Transverse colon (tissue), 4 donors: ENCODE measurements around the gene MCUR1. TPM values are rescaled to one million over a fixed set of nuclear protein-coding genes. Genes with fewer than 3 reads are reported as not detected.

ENCODE experiments used
- DNase-seq: peaks from one replicate; pipeline ENCODE4 v3.0.0-alpha.2; 2019
- H3K27ac ChIP-seq, 4 donors: fragments of 200-600 bp; sonication (generic); 2 replicates each; pipeline ENCODE4 v1.5.1; 2016 to 2018; ENCODE audit warnings: inconsistent platforms in 4 of 4
- H3K27me3 ChIP-seq: fragments of 200-600 bp; sonication (generic); 2 replicates; pipeline ENCODE4 v1.5.1; 2017; ENCODE audit warnings: inconsistent platforms
- H3K36me3 ChIP-seq, 4 donors: fragments of 200-600 bp; sonication (generic); 2 replicates each; pipeline ENCODE4 v1.5.1; 2017 to 2019; ENCODE audit warnings: inconsistent platforms in 4 of 4
- H3K4me1 ChIP-seq, 4 donors: fragments of 200-600 bp; sonication (generic); 2 replicates each; pipeline ENCODE4 v1.5.1; 2017 to 2020; ENCODE audit warnings: inconsistent platforms in 4 of 4
- H3K4me3 ChIP-seq, 4 donors: fragments of 200-600 bp; sonication (generic); 1 replicate in 1 of 4; 2 replicates in 3 of 4; pipeline versions ENCODE4 v1.5.1 to v1.6.1; 2017 to 2019; ENCODE audit warnings: inconsistent platforms in 4 of 4
- H3K9me3 ChIP-seq, 2 donors: fragments of 200-600 bp; sonication (generic); 2 replicates each; pipeline ENCODE4 v1.5.1; 2017 to 2019; ENCODE audit warnings: inconsistent platforms in 2 of 2
- CTCF ChIP-seq, 5 experiments: fragments of 200-600 bp in 3 of 5; fragments of 450-650 bp in 2 of 5; sonication (generic) in 3 of 5; IDR thresholded peaks; 1 replicate in 2 of 5; 2 replicates in 3 of 5; pipeline ENCODE4 v1.5.1; 2016 to 2017; ENCODE audit warnings: antibody characterized with exemption in 5 of 5, inconsistent platforms in 3 of 5, mild to moderate bottlenecking in 2 of 5, moderate library complexity in 1 of 5
- EP300 ChIP-seq: sonication (generic); formaldehyde crosslinking; IDR thresholded peaks from one replicate; pipeline ENCODE4 v1.6.1; 2017; ENCODE audit warnings: antibody characterized with exemption, low read depth
- POLR2A ChIP-seq: fragments of 450-650 bp; IDR thresholded peaks from one replicate; pipeline ENCODE4 v1.6.1; 2016; ENCODE audit warnings: antibody characterized with exemption, mild to moderate bottlenecking, moderate library complexity
- POLR2AphosphoS5 ChIP-seq, 3 donors: sonication (generic); formaldehyde crosslinking; IDR thresholded peaks; one replicate each; pipeline ENCODE4 v1.6.1; 2016; ENCODE audit warnings: antibody characterized with exemption in 3 of 3
- whole genome bisulfite sequencing, 2 donors: methylation state at CpG; one replicate each; pipeline ENCODE4 v1.1.5; 2018; ENCODE audit warnings: low coverage in 1 of 2; 5-methylcytosine and 5-hydroxymethylcytosine counted together
- in situ Hi-C, 4 donors: fragments of 200-750 bp; cut with MboI; loops; one replicate each; pipeline versions ENCODE4 v1.15.0 to v1.15.1; 2017; ENCODE audit warnings: low sequenced_read_pairs in 3 of 4, low pct_ligation_motif_present in 1 of 4, low pct_unique_long_range_greater_than_20kb in 1 of 4
- intact Hi-C: fragments of 100-400 bp; cut with DNase I; formaldehyde crosslinking; loops from one replicate; pipeline ENCODE4 v1.15.1; 2023; ENCODE audit warnings: low total_unique reads
- total RNA-seq, 4 donors: library from RNA; depleted of rRNA; stranded (reverse); fragments of >200 nt; gene quantifications; one replicate each; pipeline ENCODE4 v1.1.0, GENCODE V29; 2016

The MCUR1 gene
- total RNA-seq, 4 donors from 2014 or later = 25.7 to 58.7 (median 31.1) TPM

GRCh38 chr6:13812359-13812642, 2.1 kb downstream of the MCUR1 start:
- in situ Hi-C loops = no loop called here
- intact Hi-C loops = no loop called here
- H3K9me3 ChIP-seq = no peaks in the 10 kb centered on the region
- peak overlapping the region; percentile 97 to 99 (median 98) for H3K27ac ChIP-seq
- H3K27me3 ChIP-seq = no peaks in the 10 kb centered on the region
- peaks cover 26 to 44% (median 34%) of the 10 kb centered on the region in 4 donors for H3K4me1 ChIP-seq
- WGBS, 2 donors = 95 to 100% methylated on average over 4 to 5 of the region's 5 CpGs
- no peak for DNase-seq
- H3K4me3 ChIP-seq = no peak overlapping the region
- TF ChIP-seq EP300 (no peak), POLR2A (no peak), CTCF (IDR thresholded peaks at IDR 0.05) (no peak), POLR2AphosphoS5 (IDR thresholded peaks at IDR 0.05) (no peak)
- no peaks in the 10 kb centered on the region for H3K36me3 ChIP-seq

GRCh38 chr6:13811627-13812358, 2.6 kb downstream of the MCUR1 start:
- peaks cover 26 to 44% (median 34%) of the 10 kb centered on the region in 4 donors for H3K4me1 ChIP-seq
- WGBS, 2 donors = 60 to 64% methylated on average over 3 to 8 of the region's 8 CpGs
- H3K27ac ChIP-seq = peak overlapping the region; percentile 97 to 99 (median 98)
- H3K27me3 ChIP-seq = no peaks in the 10 kb centered on the region
- no peak overlapping the region for H3K4me3 ChIP-seq
- TF ChIP-seq POLR2A (peak; percentile 44), CTCF (IDR thresholded peaks at IDR 0.05) (peak in 1 of 5 experiments; percentile 18), EP300 (no peak), POLR2AphosphoS5 (IDR thresholded peaks at IDR 0.05) (peak in 2 of 3 donors; percentile 64 to 70)
- peak; percentile 48 for DNase-seq
- peaks cover 0 to 1% (median under 1%) of the 10 kb centered on the region in 4 donors for H3K36me3 ChIP-seq
- in situ Hi-C loops = no loop called here
- H3K9me3 ChIP-seq = no peaks in the 10 kb centered on the region
- intact Hi-C loops = no loop called here

GRCh38 chr6:13810688-13811446, 3.5 kb downstream of the MCUR1 start:
- Histone ChIP-seq H3K9me3 (no peaks in the 10 kb centered on the region), H3K36me3 (peaks cover 0 to 11% (median 2%) of the 10 kb centered on the region in 4 donors), H3K27me3 (no peaks in the 10 kb centered on the region), H3K4me1 (peaks cover 26 to 44% (median 34%) of the 10 kb centered on the region in 4 donors), H3K4me3 (no peak overlapping the region), H3K27ac (peak overlapping the region; percentile 97 to 99 (median 98))
- WGBS, 2 donors = 33 to 38% methylated on average over 3 of the region's 3 CpGs
- in situ Hi-C loops (no loop called here), intact Hi-C loops (no loop called here)
- no peak for DNase-seq
- TF ChIP-seq POLR2A = peak; percentile 32
- TF ChIP-seq EP300 = no peak
- TF ChIP-seq POLR2AphosphoS5 (IDR thresholded peaks at IDR 0.05) = peak in 2 of 3 donors; percentile 59 to 67
- TF ChIP-seq CTCF (IDR thresholded peaks at IDR 0.05) = no peak

GRCh38 chr6:13808801-13809200, 5.6 kb downstream of the MCUR1 start:
- Histone ChIP-seq H3K4me1 (peaks cover 23 to 38% (median 31%) of the 10 kb centered on the region in 4 donors), H3K27me3 (no peaks in the 10 kb centered on the region), H3K9me3 (no peaks in the 10 kb centered on the region), H3K36me3 (peaks cover 0 to 15% (median 5%) of the 10 kb centered on the region in 4 donors), H3K4me3 (no peak overlapping the region), H3K27ac (no peak overlapping the region)
- in situ Hi-C loops = no loop called here
- DNase-seq = no peak
- intact Hi-C loops = no loop called here
- TF ChIP-seq POLR2A (no peak), CTCF (IDR thresholded peaks at IDR 0.05) (no peak), POLR2AphosphoS5 (IDR thresholded peaks at IDR 0.05) (no peak), EP300 (no peak)
- 89 to 100% methylated on average over 1 to 4 of the region's 4 CpGs for WGBS, 2 donors
